ENCODE measurements around the gene KRT35. TPM values are rescaled to one million over a fixed set of nuclear protein-coding genes. Genes with fewer than 3 reads are reported as not detected.
"Not testable (repeated sequence)": the region's sequence is repeated elsewhere in the genome, so short reads cannot be mapped to it uniquely, and the experiment has no call there.

The KRT35 gene
- total RNA-seq, 1 donor from 2014 or later, result not detected

DNA sequence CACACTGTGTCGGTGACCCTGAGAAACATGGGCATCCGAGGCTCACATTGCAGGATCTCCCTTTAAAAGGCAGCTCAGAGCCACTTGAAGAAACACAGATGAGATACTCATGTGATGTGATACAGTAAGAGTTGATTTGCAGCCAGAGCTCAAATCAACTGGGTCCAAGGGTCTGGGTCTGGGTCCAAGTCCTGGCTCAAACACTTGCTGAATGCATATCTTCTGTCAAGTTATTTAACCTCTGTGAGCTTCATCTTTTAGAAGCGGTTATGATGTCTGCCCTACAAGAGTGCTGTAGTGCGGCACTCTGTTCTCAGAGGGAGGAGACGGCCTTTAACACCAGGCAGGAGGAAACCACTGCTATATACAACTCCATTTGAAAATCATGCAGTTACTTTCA, 46.5 kb downstream of the KRT35 start:
- H3K27me3 Mint-ChIP-seq, result peaks cover 2% of the 10 kb centered on the region
- H3K36me3 Mint-ChIP-seq (ENCODE audit: low read depth), result no peaks in the 10 kb centered on the region
- POLR2A ChIA-PET, result no interaction called here
- no peaks in the 10 kb centered on the region for H3K9me3 Mint-ChIP-seq
- H3K4me1 Mint-ChIP-seq, result no peaks in the 10 kb centered on the region
- ATAC-seq (ENCODE audit: low read depth) (no peak), DNase-seq (no peak)
- intact Hi-C loops (cut with micrococcal nuclease), result no loop called here
- TF ChIP-seq, protein P1, sequence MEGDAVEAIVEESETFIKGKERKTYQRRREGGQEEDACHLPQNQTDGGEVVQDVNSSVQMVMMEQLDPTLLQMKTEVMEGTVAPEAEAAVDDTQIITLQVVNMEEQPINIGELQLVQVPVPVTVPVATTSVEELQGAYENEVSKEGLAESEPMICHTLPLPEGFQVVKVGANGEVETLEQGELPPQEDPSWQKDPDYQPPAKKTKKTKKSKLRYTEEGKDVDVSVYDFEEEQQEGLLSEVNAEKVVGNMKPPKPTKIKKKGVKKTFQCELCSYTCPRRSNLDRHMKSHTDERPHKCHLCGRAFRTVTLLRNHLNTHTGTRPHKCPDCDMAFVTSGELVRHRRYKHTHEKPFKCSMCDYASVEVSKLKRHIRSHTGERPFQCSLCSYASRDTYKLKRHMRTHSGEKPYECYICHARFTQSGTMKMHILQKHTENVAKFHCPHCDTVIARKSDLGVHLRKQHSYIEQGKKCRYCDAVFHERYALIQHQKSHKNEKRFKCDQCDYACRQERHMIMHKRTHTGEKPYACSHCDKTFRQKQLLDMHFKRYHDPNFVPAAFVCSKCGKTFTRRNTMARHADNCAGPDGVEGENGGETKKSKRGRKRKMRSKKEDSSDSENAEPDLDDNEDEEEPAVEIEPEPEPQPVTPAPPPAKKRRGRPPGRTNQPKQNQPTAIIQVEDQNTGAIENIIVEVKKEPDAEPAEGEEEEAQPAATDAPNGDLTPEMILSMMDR (IDR thresholded peaks at IDR 0.05), result no peak
- H3K27ac Mint-ChIP-seq, result no peak overlapping the region
- CTCF ChIA-PET, result no interaction called here
- no peak overlapping the region for H3K4me3 Mint-ChIP-seq

DNA sequence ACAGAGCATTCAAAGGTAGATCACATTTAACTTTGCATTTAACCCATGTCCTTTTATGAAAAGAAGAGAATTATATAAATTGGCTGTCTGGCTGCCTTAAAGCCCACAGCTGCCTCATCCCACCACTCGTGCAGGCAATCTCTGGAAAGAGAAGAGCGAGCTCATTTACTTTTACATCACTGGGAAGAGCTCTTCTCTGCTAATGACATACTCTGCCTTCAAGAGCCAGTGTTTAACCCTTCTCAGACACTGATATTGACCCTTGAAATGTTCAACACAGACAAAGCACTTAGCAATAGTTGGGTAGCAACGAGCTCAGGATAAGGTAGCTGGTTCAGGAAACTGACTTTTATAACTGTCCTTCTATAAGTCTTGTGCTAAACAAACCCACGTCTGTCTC, 46.9 kb downstream of the KRT35 start:
- CTCF ChIA-PET, result no interaction called here
- H3K9me3 Mint-ChIP-seq, result no peaks in the 10 kb centered on the region
- intact Hi-C loops (cut with micrococcal nuclease), result no loop called here
- POLR2A ChIA-PET, result no interaction called here
- H3K36me3 Mint-ChIP-seq (ENCODE audit: low read depth), result no peaks in the 10 kb centered on the region
- no peak overlapping the region for H3K27ac Mint-ChIP-seq
- peaks cover 2% of the 10 kb centered on the region for H3K27me3 Mint-ChIP-seq
- H3K4me3 Mint-ChIP-seq, result no peak overlapping the region
- H3K4me1 Mint-ChIP-seq, result no peaks in the 10 kb centered on the region
- DNase-seq, result no peak
- no peak for ATAC-seq (ENCODE audit: low read depth)
- TF ChIP-seq, protein P1 (IDR thresholded peaks at IDR 0.05), result no peak

DNA sequence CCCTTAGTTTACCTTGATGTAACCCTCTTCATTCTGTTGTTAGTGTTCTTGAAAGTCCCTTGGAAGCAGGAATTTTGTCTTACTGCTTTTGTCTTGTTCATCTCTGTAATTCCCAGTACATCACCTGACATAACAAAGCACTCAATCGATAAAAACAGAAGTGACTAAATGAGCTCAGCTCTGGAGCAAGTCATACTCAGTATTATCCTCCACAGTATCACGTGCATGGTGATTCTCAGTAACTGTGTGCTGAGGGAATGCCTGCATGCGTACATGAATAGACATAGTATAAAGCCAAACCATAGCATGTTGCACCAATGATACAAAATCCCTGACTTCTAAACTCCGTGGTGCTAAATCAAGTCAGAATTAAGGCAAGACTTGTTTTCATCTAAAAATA, 47.4 kb downstream of the KRT35 start:
- Mint-ChIP-seq H3K27ac (no peak overlapping the region), H3K36me3 (ENCODE audit: low read depth) (no peaks in the 10 kb centered on the region), H3K4me3 (no peak overlapping the region), H3K4me1 (no peaks in the 10 kb centered on the region), H3K27me3 (peaks cover 6% of the 10 kb centered on the region), H3K9me3 (no peaks in the 10 kb centered on the region)
- intact Hi-C loops (cut with micrococcal nuclease), result no loop called here
- ChIA-PET CTCF (interaction anchor here (0.6 kb wide), 1 partner anchor 255 kb away, joined by 3 read pairs; no protein-coding TSS in a partner anchor), POLR2A (no interaction called here)
- TF ChIP-seq, protein P1 (IDR thresholded peaks at IDR 0.05), result no peak
- DNase-seq, result no peak
- ATAC-seq (ENCODE audit: low read depth), result no peak

DNA sequence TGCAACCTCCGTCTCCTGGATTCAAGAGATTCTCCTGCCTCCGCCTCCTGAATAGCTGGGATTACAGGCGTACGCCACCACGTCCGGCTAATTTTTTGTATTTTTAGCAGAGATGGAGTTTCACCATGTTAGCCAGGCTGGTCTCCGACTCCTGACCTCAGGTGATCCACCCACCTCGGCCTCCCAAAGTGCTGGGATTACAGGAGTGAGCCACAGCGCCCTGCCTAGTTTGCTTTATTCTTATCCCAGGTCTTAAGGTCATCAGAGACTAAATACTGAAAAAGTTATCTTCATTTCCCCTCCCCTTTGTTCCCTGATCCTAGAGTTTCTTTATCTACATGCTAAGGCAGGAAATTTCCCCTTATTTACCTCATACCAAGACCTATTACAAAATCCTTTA, 50.6 kb downstream of the KRT35 start:
- H3K27ac Mint-ChIP-seq; H3K4me3 Mint-ChIP-seq; H3K4me1 Mint-ChIP-seq; H3K27me3 Mint-ChIP-seq; CTCF ChIA-PET; H3K9me3 Mint-ChIP-seq; H3K36me3 Mint-ChIP-seq (ENCODE audit: low read depth); ATAC-seq (ENCODE audit: low read depth); POLR2A ChIA-PET; intact Hi-C loops (cut with micrococcal nuclease); DNase-seq: not testable (repeated sequence)

DNA sequence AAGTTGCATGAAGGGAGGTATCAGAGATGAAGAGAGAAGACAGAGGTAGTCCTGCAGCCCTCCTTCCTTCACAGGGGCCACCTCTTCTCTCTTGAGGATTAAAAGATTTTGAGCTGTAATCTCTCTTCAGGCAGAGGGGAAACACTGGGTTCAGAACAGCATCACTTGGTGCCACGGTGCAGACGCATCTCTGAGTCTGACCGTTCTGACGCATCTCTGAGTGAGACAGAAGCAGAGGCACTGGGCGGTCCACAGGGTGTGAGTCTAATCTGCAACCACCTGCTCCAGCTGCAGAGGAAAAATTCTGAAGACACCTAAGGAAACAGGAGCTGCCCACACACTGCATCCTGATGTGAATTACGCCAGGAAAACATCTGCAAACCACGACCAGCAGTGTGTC, 51.3 kb downstream of the KRT35 start:
- POLR2A ChIA-PET, result no interaction called here

More for the DNA sequence above, 51.3 kb downstream of the KRT35 start:
- no peaks in the 10 kb centered on the region for H3K36me3 Mint-ChIP-seq (ENCODE audit: low read depth)
- no peak for DNase-seq
- ATAC-seq (ENCODE audit: low read depth), result no peak
- CTCF ChIA-PET, result no interaction called here
- H3K4me3 Mint-ChIP-seq, result no peak overlapping the region
- intact Hi-C loops (cut with micrococcal nuclease), result no loop called here
- no peak overlapping the region for H3K27ac Mint-ChIP-seq
- H3K27me3 Mint-ChIP-seq, result peaks cover 8% of the 10 kb centered on the region
- H3K4me1 Mint-ChIP-seq, result no peaks in the 10 kb centered on the region
- H3K9me3 Mint-ChIP-seq, result no peaks in the 10 kb centered on the region
- TF ChIP-seq, protein P1 (IDR thresholded peaks at IDR 0.05), result no peak
